ENCODE data around the gene CMSS1. TPM values are rescaled to one million over a fixed set of nuclear protein-coding genes. Genes with fewer than 3 reads are reported as not detected.

Gene CMSS1
- total RNA-seq, 4 donors from 2014 or later = 2.4 to 29.9 (median 5.2) TPM

DNA sequence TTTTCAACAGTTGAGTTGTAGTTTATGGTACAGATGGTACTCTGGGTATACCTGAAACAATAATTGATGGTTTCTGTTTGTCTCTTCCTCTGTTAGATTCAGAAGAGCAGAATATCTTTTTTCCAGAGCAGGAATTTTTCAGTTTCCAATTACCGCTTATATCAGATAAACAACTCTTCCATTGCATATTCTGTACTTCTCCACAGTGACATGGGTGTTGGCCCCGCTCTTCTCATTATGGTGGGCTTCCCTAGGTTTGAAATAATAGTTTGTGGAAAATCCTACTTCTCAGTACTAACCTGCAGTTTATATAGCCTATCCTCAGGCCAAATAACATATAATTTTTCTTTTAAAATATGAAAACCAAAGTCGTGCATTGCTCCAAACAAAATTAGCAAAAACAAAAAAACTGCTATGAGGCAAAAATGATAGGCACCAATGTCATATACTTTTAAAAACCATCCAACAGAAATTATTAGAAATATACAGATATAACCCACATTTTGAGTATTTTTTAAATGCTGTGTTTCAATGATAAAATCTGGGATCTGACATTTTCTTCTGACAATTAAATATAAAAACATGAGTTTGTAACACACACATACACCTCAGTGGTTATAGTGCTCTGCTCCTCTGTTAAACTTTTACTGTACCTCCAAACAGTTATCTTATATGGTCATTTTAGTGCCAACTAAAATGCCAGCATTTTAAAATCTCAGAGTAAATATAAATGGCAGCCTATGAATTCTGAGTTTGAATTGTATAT lies 56.8 kb downstream of the CMSS1 start:
- intact Hi-C loops (cut with DNase I; ENCODE audit: low total_unique reads) = no loop called here

DNA sequence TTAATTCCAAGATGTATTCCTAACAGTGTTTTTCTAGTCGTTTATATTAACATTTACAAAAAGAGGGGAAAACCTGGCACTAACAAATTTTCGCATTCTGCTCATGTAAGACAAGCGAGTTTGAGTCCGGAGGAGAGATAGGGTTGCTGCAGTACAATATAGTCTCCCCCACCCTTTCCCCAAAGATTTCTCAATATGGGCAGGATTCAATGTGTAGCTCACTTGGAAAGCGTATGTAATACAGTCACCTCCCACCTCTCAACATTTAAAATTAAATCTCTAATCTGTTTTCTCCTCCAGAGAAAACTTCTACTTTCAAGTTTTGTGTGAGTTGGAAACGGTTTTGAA lies 57.9 kb downstream of the CMSS1 start:
- in situ Hi-C loops (cut with MboI; ENCODE audit: low pct_ligation_motif_present in 1 of 4, low pct_unique_long_range_greater_than_20kb in 1 of 4, low sequenced_read_pairs in 3 of 4) = no loop called here
- Histone ChIP-seq H3K4me1 (peaks cover 12 to 42% (median 28%) of the 10 kb centered on the region in 4 donors), H3K36me3 (no peaks in the 10 kb centered on the region), H3K4me3 (peak overlapping the region; percentile 58 to 65 (median 62)), H3K27ac (peak overlapping the region; percentile 84 to 90 (median 88)), H3K9me3 (no peaks in the 10 kb centered on the region), H3K27me3 (no peaks in the 10 kb centered on the region)
- no peak for DNase-seq
- TF ChIP-seq POLR2A (IDR thresholded peaks at IDR 0.05) = no peak
- TF ChIP-seq POLR2AphosphoS5 (IDR thresholded peaks at IDR 0.05) = no peak
- no peak for TF ChIP-seq EP300 (IDR thresholded peaks at IDR 0.05; ENCODE audit: low read depth)
- TF ChIP-seq, protein P1, sequence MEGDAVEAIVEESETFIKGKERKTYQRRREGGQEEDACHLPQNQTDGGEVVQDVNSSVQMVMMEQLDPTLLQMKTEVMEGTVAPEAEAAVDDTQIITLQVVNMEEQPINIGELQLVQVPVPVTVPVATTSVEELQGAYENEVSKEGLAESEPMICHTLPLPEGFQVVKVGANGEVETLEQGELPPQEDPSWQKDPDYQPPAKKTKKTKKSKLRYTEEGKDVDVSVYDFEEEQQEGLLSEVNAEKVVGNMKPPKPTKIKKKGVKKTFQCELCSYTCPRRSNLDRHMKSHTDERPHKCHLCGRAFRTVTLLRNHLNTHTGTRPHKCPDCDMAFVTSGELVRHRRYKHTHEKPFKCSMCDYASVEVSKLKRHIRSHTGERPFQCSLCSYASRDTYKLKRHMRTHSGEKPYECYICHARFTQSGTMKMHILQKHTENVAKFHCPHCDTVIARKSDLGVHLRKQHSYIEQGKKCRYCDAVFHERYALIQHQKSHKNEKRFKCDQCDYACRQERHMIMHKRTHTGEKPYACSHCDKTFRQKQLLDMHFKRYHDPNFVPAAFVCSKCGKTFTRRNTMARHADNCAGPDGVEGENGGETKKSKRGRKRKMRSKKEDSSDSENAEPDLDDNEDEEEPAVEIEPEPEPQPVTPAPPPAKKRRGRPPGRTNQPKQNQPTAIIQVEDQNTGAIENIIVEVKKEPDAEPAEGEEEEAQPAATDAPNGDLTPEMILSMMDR (IDR thresholded peaks at IDR 0.05) = no peak
- WGBS, 2 donors (ENCODE audit: low coverage in 1 of 2) = 4 to 20% methylated on average over 5 to 6 of the region's 6 CpGs
- intact Hi-C loops (cut with DNase I; ENCODE audit: low total_unique reads) = no loop called here

More for the DNA sequence above, 56.8 kb downstream of the CMSS1 start:
- Histone ChIP-seq H3K27me3 (no peaks in the 10 kb centered on the region), H3K4me3 (peak overlapping the region in 3 of 4 donors; percentile 58 to 65 (median 63)), H3K27ac (peak overlapping the region; percentile 84 to 90 (median 88)), H3K4me1 (peaks cover 14 to 52% (median 38%) of the 10 kb centered on the region in 4 donors), H3K9me3 (no peaks in the 10 kb centered on the region), H3K36me3 (no peaks in the 10 kb centered on the region)
- TF ChIP-seq, protein P1 (IDR thresholded peaks at IDR 0.05) = no peak
- TF ChIP-seq POLR2A (IDR thresholded peaks at IDR 0.05) (no peak), EP300 (IDR thresholded peaks at IDR 0.05; ENCODE audit: low read depth) (no peak), POLR2AphosphoS5 (IDR thresholded peaks at IDR 0.05) (no peak)
- in situ Hi-C loops (cut with MboI; ENCODE audit: low pct_ligation_motif_present in 1 of 4, low pct_unique_long_range_greater_than_20kb in 1 of 4, low sequenced_read_pairs in 3 of 4) = loop anchor here in 1 of 4 donors (25.0 kb wide), 1 partner anchor 188 kb away; no protein-coding TSS in a partner anchor
- WGBS, 2 donors (ENCODE audit: low coverage in 1 of 2) = 75 to 88% methylated on average over 3 of the region's 3 CpGs
- DNase-seq = no peak

DNA sequence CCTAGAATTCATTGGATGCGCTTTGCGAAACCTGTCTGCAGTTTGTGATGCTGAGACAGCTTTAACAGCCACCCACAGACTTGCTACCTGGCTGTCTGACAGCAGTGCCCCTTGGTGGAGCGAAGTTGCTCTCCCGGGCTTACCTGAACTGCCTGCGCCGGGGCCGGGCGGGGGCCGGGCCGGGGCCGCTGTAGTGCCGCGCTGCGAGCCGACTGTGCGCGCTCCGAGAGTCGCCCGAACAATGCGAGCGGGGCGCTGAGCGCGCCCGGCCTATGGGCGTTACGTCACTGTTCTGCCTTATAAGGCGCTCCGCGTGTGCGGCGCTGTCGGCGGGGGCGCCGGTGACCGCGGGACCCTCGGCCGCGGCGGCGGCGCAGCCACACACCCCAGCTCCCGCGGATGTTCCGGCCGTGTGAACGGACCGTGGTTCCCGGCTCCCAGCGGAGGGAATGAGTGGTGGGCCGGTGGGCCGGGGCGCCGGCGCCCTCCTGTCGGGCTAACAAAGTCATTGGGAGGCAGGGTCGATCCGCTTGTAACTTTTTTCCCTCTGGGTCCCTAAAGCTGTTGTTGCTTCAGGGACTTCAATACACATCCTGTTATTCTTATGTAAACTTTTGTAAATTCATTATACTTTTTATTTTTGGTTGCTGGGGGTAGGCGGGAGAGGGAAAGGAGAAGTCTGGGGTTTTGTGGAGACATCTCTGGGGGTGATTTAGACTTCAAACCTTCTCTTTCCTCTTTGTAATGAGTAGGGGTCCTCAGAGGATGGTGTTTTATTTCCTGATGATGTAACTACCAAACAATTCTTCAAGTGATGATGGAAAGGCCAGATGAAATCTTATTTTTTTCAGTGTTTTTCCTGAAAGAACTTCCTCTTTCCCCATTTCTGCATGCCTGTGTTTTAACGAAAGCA lies 58.5 kb downstream of the CMSS1 start:
- TF ChIP-seq EP300 (IDR thresholded peaks at IDR 0.05; ENCODE audit: low read depth) (no peak), POLR2A (IDR thresholded peaks at IDR 0.05) (peak; percentile 87), POLR2AphosphoS5 (IDR thresholded peaks at IDR 0.05) (peak; percentile 92 to 97 (median 92))
- no peaks in the 10 kb centered on the region for H3K9me3 ChIP-seq
- intact Hi-C loops (cut with DNase I; ENCODE audit: low total_unique reads) (no loop called here), in situ Hi-C loops (cut with MboI; ENCODE audit: low pct_ligation_motif_present in 1 of 4, low pct_unique_long_range_greater_than_20kb in 1 of 4, low sequenced_read_pairs in 3 of 4) (no loop called here)
- H3K4me3 ChIP-seq = peak overlapping the region; percentile 58 to 65 (median 62)
- no peaks in the 10 kb centered on the region for H3K36me3 ChIP-seq
- 4 to 55% methylated on average over 2 to 63 of the region's 63 CpGs for WGBS, 2 donors (ENCODE audit: low coverage in 1 of 2)
- H3K27me3 ChIP-seq = no peaks in the 10 kb centered on the region
- peak overlapping the region; percentile 84 to 90 (median 88) for H3K27ac ChIP-seq
- DNase-seq = peak; percentile 82
- H3K4me1 ChIP-seq = peaks cover 5 to 42% (median 21%) of the 10 kb centered on the region in 4 donors

DNA sequence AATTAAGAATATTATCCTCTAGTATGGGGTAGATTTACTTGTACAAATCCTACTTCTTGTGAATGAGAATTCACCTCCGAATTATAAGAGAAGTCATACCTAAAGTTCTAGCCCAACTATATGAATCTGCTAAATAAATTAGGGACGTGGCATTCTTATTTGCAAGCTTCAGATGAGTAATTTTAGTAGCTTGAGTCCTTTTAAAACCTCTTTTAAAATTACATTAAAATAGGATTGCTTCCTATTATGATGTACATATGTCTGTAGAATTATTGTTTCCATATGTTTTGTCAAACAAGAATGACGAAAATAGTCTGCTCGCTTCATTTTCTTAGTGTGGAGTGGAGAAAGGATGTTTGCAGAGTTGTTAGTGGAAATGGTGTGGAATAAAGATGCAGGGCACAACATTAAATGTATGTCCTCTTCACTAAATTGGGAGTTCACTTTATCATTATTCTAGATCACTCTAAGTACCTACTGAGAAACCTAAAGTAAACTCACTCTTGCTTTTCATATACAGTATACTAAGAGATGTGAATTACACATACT lies 59.4 kb downstream of the CMSS1 start:
- DNase-seq = no peak
- Histone ChIP-seq H3K4me3 (no peak overlapping the region), H3K36me3 (no peaks in the 10 kb centered on the region), H3K27ac (peak overlapping the region; percentile 84 to 90 (median 88)), H3K4me1 (peaks cover 0 to 42% (median 16%) of the 10 kb centered on the region in 4 donors), H3K27me3 (no peaks in the 10 kb centered on the region), H3K9me3 (no peaks in the 10 kb centered on the region)
- TF ChIP-seq POLR2AphosphoS5 (IDR thresholded peaks at IDR 0.05) (no peak), EP300 (IDR thresholded peaks at IDR 0.05; ENCODE audit: low read depth) (no peak), POLR2A (IDR thresholded peaks at IDR 0.05) (no peak)
- TF ChIP-seq, protein P1 (IDR thresholded peaks at IDR 0.05) = no peak
- WGBS, 2 donors (ENCODE audit: low coverage in 1 of 2) = 77 to 81% methylated on average over 4 of the region's 4 CpGs
- in situ Hi-C loops (cut with MboI; ENCODE audit: low pct_ligation_motif_present in 1 of 4, low pct_unique_long_range_greater_than_20kb in 1 of 4, low sequenced_read_pairs in 3 of 4) (no loop called here), intact Hi-C loops (cut with DNase I; ENCODE audit: low total_unique reads) (no loop called here)
